Activated CD8-positive, alpha-beta T cell treated with anti-CD3 and anti-CD28 coated beads, Interleukin-2, amount 10 ng/mL, durations not matched to agents 7 days and 5 days (primary cell): Measurements from ENCODE around the gene POLR2F. TPM values are rescaled to one million over a fixed set of nuclear protein-coding genes. Genes with fewer than 3 reads are reported as not detected.
"Not testable (repeated sequence)": the region's sequence is repeated elsewhere in the genome, so short reads cannot be mapped to it uniquely, and the experiment has no call there.

Source experiments
- ATAC-seq: fragments of 150-1000 bp; cut with Tn5 transposase; one replicate; pipeline ENCODE4 v1.10.0; 2021; ENCODE audit warnings: moderate library complexity
- CTCF ChIA-PET: fragments of 350-600 bp; sonication (Branson Sonifier 250); formaldehyde crosslinking; loops from one replicate; lab custom pipeline; 2021; ENCODE audit warnings: antibody characterized with exemption; lab: Charles Lee
- POLR2A ChIA-PET: fragments of 350-600 bp; sonication (Branson Sonifier 250); formaldehyde crosslinking; loops from one replicate; lab custom pipeline; 2021; ENCODE audit warnings: antibody characterized with exemption; lab: Charles Lee
- DNase-seq: peaks from one replicate; pipeline ENCODE4 v3.0.0-alpha.2; 2020
- H3K27ac Mint-ChIP-seq: one replicate; pipeline ENCODE4 v1.8.0; 2021; ENCODE audit warnings: mild to moderate bottlenecking, mixed read lengths
- H3K27me3 Mint-ChIP-seq: one replicate; pipeline ENCODE4 v1.8.0; 2021; ENCODE audit warnings: low read depth, mixed read lengths
- H3K36me3 Mint-ChIP-seq: one replicate; pipeline ENCODE4 v1.8.0; 2021; ENCODE audit warnings: low read depth, mixed read lengths
- H3K4me1 Mint-ChIP-seq: one replicate; pipeline ENCODE4 v1.8.0; 2021; ENCODE audit warnings: low read depth, mixed read lengths
- H3K4me3 Mint-ChIP-seq: one replicate; pipeline ENCODE4 v1.8.0; 2021; ENCODE audit warnings: mild to moderate bottlenecking, mixed read lengths
- H3K9me3 Mint-ChIP-seq: one replicate; pipeline ENCODE4 v1.8.0; 2022; ENCODE audit warnings: mixed read lengths; ENCODE audit not compliant: insufficient read depth
- total RNA-seq, 2 experiments: library from RNA; stranded (reverse); gene quantifications; one replicate each; pipeline ENCODE4 v1.2.3, GENCODE V29; 2021

POLR2F gene
- total RNA-seq, 2 experiments from 2014 or later, result 71.7 to 73.8 TPM

DNA sequence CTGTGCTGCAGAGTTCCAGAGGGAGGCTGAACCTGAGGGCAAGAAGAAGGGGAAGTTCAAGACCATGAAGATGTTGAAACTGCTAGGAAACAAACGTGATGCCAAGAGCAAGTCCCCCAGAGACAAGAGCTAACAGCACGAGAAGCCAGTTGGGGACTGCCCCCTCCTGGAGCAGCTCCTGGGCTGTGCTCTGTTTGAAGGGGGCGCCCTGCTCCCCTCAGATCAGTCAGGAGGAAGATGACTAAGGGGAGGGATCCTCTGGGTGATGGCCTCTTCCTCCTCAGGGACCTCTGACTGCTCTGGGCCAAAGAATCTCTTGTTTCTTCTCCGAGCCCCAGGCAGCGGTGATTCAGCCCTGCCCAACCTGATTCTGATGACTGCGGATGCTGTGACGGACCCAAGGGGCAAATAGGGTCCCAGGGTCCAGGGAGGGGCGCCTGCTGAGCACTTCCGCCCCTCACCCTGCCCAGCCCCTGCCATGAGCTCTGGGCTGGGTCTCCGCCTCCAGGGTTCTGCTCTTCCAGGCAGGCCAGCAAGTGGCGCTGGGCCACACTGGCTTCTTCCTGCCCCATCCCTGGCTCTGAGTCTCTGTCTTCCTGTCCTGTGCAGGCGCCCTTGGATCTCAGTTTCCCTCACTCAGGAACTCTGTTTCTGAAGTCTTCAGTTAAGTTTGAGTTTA, 12.7 kb upstream of the POLR2F start:
- ChIA-PET CTCF (no interaction called here), POLR2A (no interaction called here)
- Mint-ChIP-seq H3K27me3 (no peaks in the 10 kb centered on the region), H3K27ac (peak overlapping the region; percentile 28), H3K9me3 (no peaks in the 10 kb centered on the region), H3K4me3 (no peak overlapping the region), H3K36me3 (peaks cover 3% of the 10 kb centered on the region), H3K4me1 (peaks cover 4% of the 10 kb centered on the region)
- DNase-seq (no peak), ATAC-seq (no peak)

DNA sequence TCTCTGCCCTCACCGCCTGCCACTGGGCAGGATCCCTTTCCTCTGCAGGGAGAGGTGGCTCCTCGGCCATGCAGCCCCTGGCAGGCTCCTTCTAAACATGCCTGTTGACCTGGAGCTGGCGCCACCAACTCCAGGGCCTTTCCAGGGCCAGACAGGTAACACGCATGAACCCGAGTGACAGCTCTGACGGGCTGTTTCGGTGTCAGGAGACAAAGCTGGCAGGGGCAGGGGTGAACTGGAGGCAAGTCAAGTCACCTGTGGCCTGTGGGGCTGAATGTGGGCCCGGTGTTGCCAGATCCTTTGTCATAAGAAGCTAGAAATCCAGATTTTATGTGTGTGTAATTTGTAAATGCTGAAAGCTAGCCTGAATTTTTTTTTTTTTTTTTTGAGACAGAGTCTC, 11.4 kb upstream of the POLR2F start:
- ATAC-seq (no peak), DNase-seq (no peak)
- Mint-ChIP-seq H3K4me3 (no peak overlapping the region), H3K36me3 (peaks cover 3% of the 10 kb centered on the region), H3K27ac (no peak overlapping the region), H3K9me3 (no peaks in the 10 kb centered on the region), H3K27me3 (no peaks in the 10 kb centered on the region), H3K4me1 (peaks cover 4% of the 10 kb centered on the region)
- ChIA-PET POLR2A (no interaction called here), CTCF (interaction anchor here (1.9 kb wide), 1 partner anchor 79 kb away, joined by 4 read pairs; no protein-coding TSS in a partner anchor)

DNA sequence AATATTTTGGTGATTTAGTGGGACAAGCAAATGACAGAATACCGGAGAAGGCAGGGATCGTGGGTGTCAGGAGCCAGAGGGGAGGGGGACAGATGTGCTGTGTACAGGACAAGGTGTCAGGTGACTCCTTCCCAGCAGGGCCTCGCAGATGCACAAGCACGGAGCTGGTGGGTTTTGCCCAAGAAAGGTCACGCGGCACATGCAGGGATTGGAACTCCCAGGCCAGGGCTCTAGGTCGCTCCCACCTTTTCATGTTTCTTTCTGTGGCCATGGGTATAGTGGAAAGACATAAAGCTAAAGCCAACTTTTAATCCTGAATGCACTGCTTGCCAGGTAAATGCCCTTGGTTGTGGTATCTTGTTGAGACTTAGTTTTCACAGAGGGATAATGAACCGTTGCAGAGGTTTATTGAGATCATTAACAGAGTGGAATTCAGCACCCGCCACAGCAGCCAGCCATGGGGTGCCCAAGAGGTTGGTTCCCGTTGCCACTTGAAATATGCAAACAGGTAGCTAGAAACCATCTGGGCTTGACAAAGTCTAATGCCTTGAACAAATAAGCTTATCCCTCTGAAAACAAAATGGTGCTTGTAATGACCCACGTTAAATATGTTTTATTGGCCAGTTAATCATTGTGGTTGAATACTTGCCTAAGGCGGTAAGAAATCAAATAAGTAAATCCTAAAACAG, 10.2 kb upstream of the POLR2F start:
- no peak overlapping the region for H3K4me3 Mint-ChIP-seq
- ATAC-seq, result no peak
- H3K27me3 Mint-ChIP-seq, result no peaks in the 10 kb centered on the region
- no peaks in the 10 kb centered on the region for H3K36me3 Mint-ChIP-seq
- DNase-seq, result no peak
- ChIA-PET CTCF (interaction anchor here (1.1 to 2.3 kb wide), 3 partner anchors 9 to 125 kb away, joined by 3 to 9 read pairs (median 4); no protein-coding TSS in a partner anchor), POLR2A (no interaction called here)
- no peak overlapping the region for H3K27ac Mint-ChIP-seq
- no peaks in the 10 kb centered on the region for H3K9me3 Mint-ChIP-seq
- peaks cover 4% of the 10 kb centered on the region for H3K4me1 Mint-ChIP-seq

DNA sequence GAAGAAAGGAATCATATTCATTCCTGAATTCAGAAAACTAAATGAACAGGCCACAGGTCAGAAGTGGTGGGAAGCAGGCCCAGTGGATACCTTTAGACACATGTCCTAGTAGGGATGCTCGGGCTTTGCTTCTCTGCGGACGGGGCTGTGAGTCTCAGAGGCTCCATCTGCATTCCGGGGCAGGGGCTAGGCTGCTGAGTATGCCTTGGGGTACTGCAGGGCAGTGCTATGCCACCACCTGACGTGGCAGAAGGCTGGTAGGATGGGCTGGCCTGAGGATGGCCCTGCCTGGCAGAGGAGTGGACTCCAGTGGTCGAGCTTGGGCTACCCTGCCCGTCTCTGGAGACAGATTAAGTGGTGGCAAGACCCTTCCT, 9.7 kb upstream of the POLR2F start:
- Mint-ChIP-seq H3K9me3 (no peaks in the 10 kb centered on the region), H3K4me3 (no peak overlapping the region), H3K4me1 (peaks cover 4% of the 10 kb centered on the region), H3K27me3 (peaks cover 3% of the 10 kb centered on the region), H3K27ac (no peak overlapping the region), H3K36me3 (no peaks in the 10 kb centered on the region)
- DNase-seq (no peak), ATAC-seq (no peak)
- CTCF ChIA-PET, result interaction anchor here (1.1 to 2.3 kb wide), 3 partner anchors 10 to 125 kb away, joined by 3 to 9 read pairs (median 4); no protein-coding TSS in a partner anchor
- POLR2A ChIA-PET, result no interaction called here

DNA sequence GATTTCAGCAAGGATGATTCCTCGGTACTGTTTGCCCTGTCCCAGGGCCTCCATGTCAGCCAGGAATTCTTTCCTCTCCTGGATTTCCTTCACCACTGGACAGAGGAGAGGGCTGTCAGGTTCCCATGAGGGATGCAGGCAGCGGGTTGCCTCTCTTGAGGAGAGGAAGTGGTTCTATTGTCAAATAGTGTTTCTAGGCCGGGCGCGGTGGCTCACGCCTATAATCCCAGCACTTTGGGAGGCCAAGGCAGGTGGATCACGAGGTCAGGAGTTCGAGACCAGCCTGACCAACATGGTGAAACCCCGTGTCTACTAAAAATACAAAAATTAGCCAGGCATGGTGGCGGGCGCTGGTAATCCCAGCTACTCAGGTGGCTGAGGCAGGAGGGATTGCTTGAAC, 9.1 kb upstream of the POLR2F start:
- not testable (repeated sequence) for H3K27ac Mint-ChIP-seq, DNase-seq, ATAC-seq, H3K4me1 Mint-ChIP-seq, H3K4me3 Mint-ChIP-seq, H3K27me3 Mint-ChIP-seq, H3K36me3 Mint-ChIP-seq, H3K9me3 Mint-ChIP-seq
- CTCF ChIA-PET, result interaction anchor here (1.1 to 2.3 kb wide), 2 partner anchors 10 to 126 kb away, joined by 3 to 9 read pairs; no protein-coding TSS in a partner anchor
- POLR2A ChIA-PET, result interaction anchor here (0.8 kb wide), 1 partner anchor 27 kb away, joined by 3 read pairs; no protein-coding TSS in a partner anchor

DNA sequence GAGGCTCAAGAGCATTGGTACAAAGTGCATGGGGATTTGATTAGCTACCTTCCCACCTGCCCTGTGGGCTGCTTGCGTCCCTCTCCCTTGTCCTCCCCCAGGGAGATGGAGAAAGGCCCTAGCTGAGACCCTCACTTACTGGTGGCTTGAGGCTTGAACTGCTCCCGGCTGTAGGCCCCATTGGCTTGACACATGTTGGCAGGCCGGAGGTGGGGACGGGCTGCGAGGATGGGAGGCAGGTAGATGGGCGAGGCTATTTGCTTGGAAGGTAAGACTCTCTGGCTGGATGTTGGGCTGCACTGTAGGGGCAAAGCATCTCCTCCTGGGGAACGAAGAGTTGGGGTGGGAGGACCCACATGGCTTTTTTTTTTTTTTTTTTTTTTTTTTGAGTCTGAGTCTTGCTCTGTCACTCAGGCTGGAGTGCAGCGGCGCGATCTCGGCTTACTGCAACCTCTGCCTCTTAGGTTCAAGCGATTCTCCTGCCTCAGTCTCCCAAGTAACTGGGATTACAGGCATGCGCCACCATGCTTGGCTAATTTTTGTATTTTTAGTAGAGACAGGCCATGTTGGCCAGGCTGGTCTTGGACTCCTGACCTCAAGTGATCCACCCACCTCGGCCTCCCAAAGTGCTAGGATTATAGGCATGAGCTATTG, 6.2 kb upstream of the POLR2F start:
- H3K27me3 Mint-ChIP-seq, H3K4me1 Mint-ChIP-seq, H3K4me3 Mint-ChIP-seq, H3K36me3 Mint-ChIP-seq, DNase-seq, ATAC-seq, H3K9me3 Mint-ChIP-seq, H3K27ac Mint-ChIP-seq, POLR2A ChIA-PET: not testable (repeated sequence)
- CTCF ChIA-PET, result interaction anchor here (2.2 kb wide), 1 partner anchor 13 kb away, joined by 7 read pairs; no protein-coding TSS in a partner anchor

DNA sequence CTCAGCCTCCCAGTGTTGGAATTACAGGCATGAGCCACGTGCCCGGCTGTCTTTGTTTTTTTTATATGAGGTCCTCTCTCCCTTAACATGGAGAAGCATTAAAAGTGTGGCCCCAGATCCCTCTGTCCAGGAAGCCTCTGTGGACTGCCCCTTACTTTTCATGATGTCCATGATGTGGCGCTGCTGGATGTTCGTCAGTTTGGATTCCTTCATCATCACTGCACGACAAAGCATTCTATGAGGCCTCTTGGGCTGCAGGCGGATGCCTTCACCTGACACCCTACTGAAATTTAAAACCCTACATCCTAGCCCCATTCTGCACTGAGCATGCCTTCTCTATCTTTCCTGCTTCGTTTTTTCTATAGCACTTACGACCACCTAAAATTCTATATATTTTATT, 2.2 kb upstream of the POLR2F start:
- Mint-ChIP-seq H3K36me3 (peaks cover 3% of the 10 kb centered on the region), H3K4me1 (peaks cover 23% of the 10 kb centered on the region), H3K27me3 (peaks cover 17% of the 10 kb centered on the region), H3K4me3 (no peak overlapping the region), H3K27ac (no peak overlapping the region), H3K9me3 (no peaks in the 10 kb centered on the region)
- ATAC-seq (no peak), DNase-seq (no peak)
- CTCF ChIA-PET, result no interaction called here
- POLR2A ChIA-PET, result no interaction called here

DNA sequence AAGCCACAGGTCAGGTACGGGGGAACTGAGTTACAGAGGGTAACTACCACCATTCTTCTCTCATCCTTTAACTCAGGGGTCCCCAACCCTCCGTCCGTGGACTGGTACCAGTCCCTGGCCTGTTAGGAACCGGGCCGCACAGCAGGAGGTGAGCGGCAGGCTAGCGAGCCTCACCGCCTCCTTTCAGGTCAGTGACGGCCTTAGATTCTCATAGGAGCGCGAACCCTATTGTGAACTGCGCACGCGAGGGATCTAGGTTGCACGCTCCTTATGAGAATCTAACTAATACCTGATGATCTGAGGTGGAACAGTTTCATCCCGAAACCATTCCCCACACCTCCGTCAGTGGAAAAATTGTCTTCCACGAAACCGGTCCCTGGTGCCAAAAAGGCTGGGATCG, 870 bp upstream of the POLR2F start:
- Mint-ChIP-seq H3K27me3 (peaks cover 17% of the 10 kb centered on the region), H3K4me1 (peaks cover 23% of the 10 kb centered on the region), H3K4me3 (peak overlapping the region; percentile 99), H3K36me3 (peaks cover 14% of the 10 kb centered on the region)
- H3K27ac Mint-ChIP-seq, ATAC-seq, DNase-seq, POLR2A ChIA-PET, H3K9me3 Mint-ChIP-seq: not testable (repeated sequence)
- CTCF ChIA-PET, result interaction anchor here (2.3 to 3.2 kb wide), 2 partner anchors 18 to 22 kb away, joined by 7 to 11 read pairs; no protein-coding TSS in a partner anchor

DNA sequence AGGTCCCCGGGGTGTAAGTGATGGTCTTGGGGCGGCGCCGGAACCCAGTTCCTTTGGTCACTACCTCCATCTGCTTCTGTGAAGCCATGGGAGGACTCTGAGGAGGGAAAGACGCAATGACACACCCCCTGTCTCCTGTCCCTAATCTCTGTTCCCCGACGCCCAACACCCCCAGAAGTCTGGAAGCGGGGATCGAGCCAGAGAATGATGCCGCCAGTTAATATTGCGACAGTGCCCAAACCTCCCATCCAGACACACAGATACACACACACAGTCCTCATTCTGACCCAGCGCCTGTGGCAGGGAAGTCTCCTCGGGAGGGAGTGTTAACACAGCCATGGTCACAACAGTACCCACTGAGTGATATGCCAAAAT, 450 bp upstream of the POLR2F start:
- peak overlapping the region; percentile 96 for H3K27ac Mint-ChIP-seq
- POLR2A ChIA-PET, result interaction anchor here (1.1 to 1.7 kb wide), 3 partner anchors 56 to 728 kb away, joined by 3 to 7 read pairs (median 4); partner anchors contain the start of genes LGALS1 and TOMM22
- no peak for DNase-seq
- H3K9me3 Mint-ChIP-seq, result no peaks in the 10 kb centered on the region
- H3K4me1 Mint-ChIP-seq, result peaks cover 23% of the 10 kb centered on the region
- CTCF ChIA-PET, result interaction anchor here (1.5 to 3.9 kb wide), 5 partner anchors 12 to 145 kb away, joined by 5 to 34 read pairs (median 11); partner anchors contain the start of gene GCAT
- ATAC-seq, result peak; percentile 59
- peaks cover 17% of the 10 kb centered on the region for H3K27me3 Mint-ChIP-seq
- peaks cover 17% of the 10 kb centered on the region for H3K36me3 Mint-ChIP-seq
- H3K4me3 Mint-ChIP-seq, result peak overlapping the region; percentile 99

DNA sequence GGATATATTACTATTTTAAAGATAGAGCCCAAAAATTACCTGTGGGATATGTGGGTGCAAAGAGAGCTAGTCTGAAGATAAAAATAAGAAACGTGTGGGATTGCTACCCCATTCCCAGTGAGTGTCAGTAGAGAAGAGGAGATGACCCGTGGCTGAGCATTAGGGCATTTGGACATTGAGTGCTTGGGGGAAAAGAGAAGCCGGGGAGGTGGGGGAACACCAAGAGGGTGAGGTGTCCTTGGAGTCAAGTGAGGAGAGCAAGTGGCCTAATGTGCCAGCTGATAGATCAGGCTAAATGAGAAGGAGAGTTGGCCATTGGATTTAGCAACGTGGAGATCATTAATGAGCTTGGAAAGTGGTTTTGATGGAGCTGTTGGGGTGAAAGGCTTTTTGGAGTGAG, 1.2 kb downstream of the POLR2F start:
- H3K27me3 Mint-ChIP-seq, result peaks cover 14% of the 10 kb centered on the region
- H3K9me3 Mint-ChIP-seq, result no peaks in the 10 kb centered on the region
- no peak overlapping the region for H3K27ac Mint-ChIP-seq
- no peak for DNase-seq
- H3K36me3 Mint-ChIP-seq, result peaks cover 30% of the 10 kb centered on the region
- CTCF ChIA-PET, result interaction anchor here (1.1 to 3.9 kb wide), 11 partner anchors 11 to 388 kb away, joined by 3 to 34 read pairs (median 4); partner anchors contain the start of gene MICALL1
- ATAC-seq, result no peak
- peaks cover 23% of the 10 kb centered on the region for H3K4me1 Mint-ChIP-seq
- POLR2A ChIA-PET, result interaction anchor here (1.0 to 1.7 kb wide), 4 partner anchors 49 to 147 kb away, joined by 3 to 7 read pairs (median 4); partner anchors contain the start of genes GCAT and MICALL1
- H3K4me3 Mint-ChIP-seq, result peak overlapping the region; percentile 99

DNA sequence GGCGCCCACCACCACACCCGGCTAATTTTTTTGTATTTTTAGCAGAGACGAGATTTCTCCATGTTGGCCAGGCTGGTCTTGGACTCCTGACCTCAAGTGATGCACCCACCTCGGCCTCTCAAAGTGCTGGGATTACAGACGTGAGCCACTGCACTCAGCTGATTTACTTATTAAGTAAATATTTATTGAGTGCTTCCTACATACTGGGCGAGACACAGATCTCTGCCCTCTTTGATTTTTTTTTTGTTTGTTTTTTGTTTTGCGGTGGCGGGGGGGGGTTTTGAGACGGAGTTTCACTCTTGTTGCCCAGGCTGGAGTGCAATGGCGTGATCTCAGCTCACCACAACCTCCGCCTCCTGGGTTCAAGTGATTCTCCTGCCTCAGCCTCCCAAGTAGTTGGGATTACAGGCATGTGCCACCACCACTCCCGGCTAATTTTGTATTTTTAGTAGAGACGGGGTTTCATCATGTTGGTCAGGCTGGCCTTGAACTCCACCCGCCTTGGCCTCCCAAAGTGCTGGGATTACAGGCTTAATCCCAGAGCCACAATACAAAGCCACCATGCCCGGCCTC, 2.4 kb downstream of the POLR2F start:
- POLR2A ChIA-PET, H3K9me3 Mint-ChIP-seq, H3K27ac Mint-ChIP-seq, ATAC-seq, DNase-seq, H3K4me3 Mint-ChIP-seq: not testable (repeated sequence)
- Mint-ChIP-seq H3K27me3 (peaks cover 14% of the 10 kb centered on the region), H3K36me3 (peaks cover 35% of the 10 kb centered on the region), H3K4me1 (peaks cover 23% of the 10 kb centered on the region)
- CTCF ChIA-PET, result interaction anchor here (3.9 kb wide), 1 partner anchor 9 kb away, joined by 34 read pairs; no protein-coding TSS in a partner anchor
